BLaER1 (cell line): ENCODE results near the gene CD276.
"Not testable (repeated sequence)": the region's sequence is repeated elsewhere in the genome, so short reads cannot be mapped to it uniquely, and the experiment has no call there.

Experiments used
- H3K27ac ChIP-seq: shearing (Covaris generic); formaldehyde crosslinking; 2 replicates; pipeline ENCODE4 v1.8.1; 2022
- H3K27me3 ChIP-seq: shearing (Covaris generic); formaldehyde crosslinking; 2 replicates; pipeline ENCODE4 v1.8.1; 2022
- H3K36me3 ChIP-seq: shearing (Covaris generic); formaldehyde crosslinking; 2 replicates; pipeline ENCODE4 v1.8.1; 2022
- H3K4me1 ChIP-seq: shearing (Covaris generic); formaldehyde crosslinking; 2 replicates; pipeline ENCODE4 v1.8.1; 2022
- H3K4me2 ChIP-seq: shearing (Covaris generic); formaldehyde crosslinking; 2 replicates; pipeline ENCODE4 v1.8.1; 2022
- H3K4me3 ChIP-seq: shearing (Covaris generic); formaldehyde crosslinking; 2 replicates; pipeline ENCODE4 v1.8.1; 2022
- H3K9ac ChIP-seq: shearing (Covaris generic); formaldehyde crosslinking; 2 replicates; pipeline ENCODE4 v1.8.1; 2022
- H3K9me3 ChIP-seq: shearing (Covaris generic); formaldehyde crosslinking; 2 replicates; pipeline ENCODE4 v1.8.1; 2022
- H4K20me1 ChIP-seq: shearing (Covaris generic); formaldehyde crosslinking; 2 replicates; pipeline ENCODE4 v1.8.1; 2022
- Cebpa-rat ChIP-seq: shearing (Covaris generic); IDR thresholded peaks from 2 replicates; pipeline ENCODE4 v1.8.1; 2022

The CD276 gene

DNA sequence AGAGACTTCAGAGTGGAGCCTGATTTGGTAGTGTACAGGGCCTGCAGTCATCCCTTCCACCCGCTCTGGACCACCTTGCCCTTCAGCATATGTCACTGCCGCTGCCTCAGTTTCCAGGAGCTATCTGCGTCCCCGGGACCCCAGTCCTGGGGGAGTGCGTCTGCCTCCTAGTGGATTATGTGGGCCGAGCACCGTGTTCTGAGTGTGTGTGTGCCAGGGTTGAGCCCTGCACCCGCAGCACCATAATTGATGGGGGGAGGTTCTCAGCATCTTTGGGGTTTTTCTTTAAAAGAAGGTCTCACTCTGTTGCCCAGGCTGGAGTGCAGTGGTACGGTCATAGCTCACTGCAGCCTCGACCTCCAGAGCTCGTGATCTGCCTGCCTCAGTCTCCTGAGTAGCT is 33.6 kb downstream of the CD276 start:
- Histone ChIP-seq H3K9ac (no peak overlapping the region), H3K4me3 (no peak overlapping the region), H3K27me3 (no peaks in the 10 kb centered on the region), H3K27ac (no peak overlapping the region), H3K9me3 (no peaks in the 10 kb centered on the region), H4K20me1 (no peaks in the 10 kb centered on the region), H3K4me2 (no peak overlapping the region), H3K36me3 (no peaks in the 10 kb centered on the region; the same call in 1 of the 2 replicates), H3K4me1 (no peaks in the 10 kb centered on the region)
- TF ChIP-seq Cebpa-rat = no peak

DNA sequence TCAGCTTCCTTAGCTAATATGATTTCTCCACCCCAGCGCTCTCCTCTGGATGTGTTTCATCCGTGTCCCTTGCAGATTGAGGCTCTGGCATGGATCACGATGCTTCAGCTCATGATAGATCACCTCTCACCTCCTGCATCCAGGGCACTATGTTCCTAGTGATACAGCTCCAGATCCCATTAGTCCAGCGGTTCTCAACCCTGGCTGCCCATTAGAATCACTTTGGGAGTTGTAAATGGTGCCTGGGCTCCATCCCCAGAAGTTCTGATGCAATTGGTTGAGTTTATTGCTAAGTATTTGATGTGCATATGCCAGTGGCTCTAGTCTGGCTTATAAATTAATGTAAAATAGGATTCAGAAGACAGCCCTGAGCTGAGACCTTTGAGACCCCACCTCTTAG is 34.5 kb downstream of the CD276 start:
- no peak overlapping the region for H3K9ac ChIP-seq
- TF ChIP-seq Cebpa-rat = no peak

DNA sequence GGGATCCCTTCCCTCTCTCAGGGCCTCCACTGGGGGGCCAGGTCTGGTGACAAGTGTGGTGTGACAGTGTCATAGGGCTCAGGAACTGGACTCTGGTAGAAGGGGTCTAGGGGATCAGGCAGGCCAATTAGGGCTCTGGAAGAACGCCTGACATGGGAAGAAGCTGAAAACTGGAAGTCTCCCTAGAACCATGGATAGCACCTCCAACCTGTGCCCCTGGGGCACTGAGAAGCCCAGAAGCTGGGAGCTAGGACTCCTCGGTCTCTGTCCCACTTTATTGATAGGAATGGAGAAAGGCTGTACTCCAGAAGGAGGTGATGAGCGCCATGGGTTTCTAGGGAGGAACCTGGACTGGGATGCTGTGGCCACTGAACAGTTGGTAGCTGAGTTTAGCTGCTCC is 38.2 kb downstream of the CD276 start:
- H3K27me3 ChIP-seq = no peaks in the 10 kb centered on the region
- H3K9ac ChIP-seq = no peak overlapping the region
- no peak overlapping the region for H3K27ac ChIP-seq
- no peak overlapping the region for H3K4me2 ChIP-seq
- H4K20me1 ChIP-seq = no peaks in the 10 kb centered on the region
- H3K4me3 ChIP-seq = no peak overlapping the region
- H3K9me3 ChIP-seq = no peaks in the 10 kb centered on the region
- no peaks in the 10 kb centered on the region for H3K36me3 ChIP-seq
- no peak for TF ChIP-seq Cebpa-rat
- H3K4me1 ChIP-seq = no peaks in the 10 kb centered on the region

More for the DNA sequence above, 34.5 kb downstream of the CD276 start:
- Histone ChIP-seq H3K9me3 (no peaks in the 10 kb centered on the region), H3K27me3 (no peaks in the 10 kb centered on the region), H4K20me1 (no peaks in the 10 kb centered on the region), H3K4me1 (no peaks in the 10 kb centered on the region), H3K27ac (no peak overlapping the region), H3K4me2 (no peak overlapping the region), H3K36me3 (no peaks in the 10 kb centered on the region), H3K4me3 (no peak overlapping the region)

DNA sequence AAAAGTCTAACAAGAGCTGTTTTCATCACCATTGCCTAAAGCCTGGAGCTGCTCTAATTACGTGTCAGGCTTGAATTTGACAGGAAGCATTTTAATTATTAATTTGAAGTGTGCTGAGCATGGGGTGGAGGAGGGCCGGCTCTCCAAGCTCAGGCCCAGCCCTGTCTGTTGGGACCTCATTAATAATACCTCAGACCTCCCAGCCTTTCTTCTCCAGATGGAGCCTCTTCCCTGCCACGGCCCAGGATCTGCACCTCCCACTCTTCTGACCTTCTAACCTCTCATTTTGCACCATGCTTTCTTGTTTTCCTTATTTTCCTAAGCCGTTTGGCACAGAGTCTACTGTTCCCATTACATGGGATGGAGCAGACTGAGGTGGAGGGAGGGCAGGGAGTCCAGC is 39.0 kb downstream of the CD276 start:
- H3K4me1 ChIP-seq = no peaks in the 10 kb centered on the region
- no peak for TF ChIP-seq Cebpa-rat
- no peak overlapping the region for H3K4me2 ChIP-seq
- no peak overlapping the region for H3K9ac ChIP-seq
- no peaks in the 10 kb centered on the region for H3K36me3 ChIP-seq
- no peak overlapping the region for H3K27ac ChIP-seq
- no peaks in the 10 kb centered on the region for H4K20me1 ChIP-seq
- no peaks in the 10 kb centered on the region for H3K9me3 ChIP-seq
- no peaks in the 10 kb centered on the region for H3K27me3 ChIP-seq
- H3K4me3 ChIP-seq = no peak overlapping the region

DNA sequence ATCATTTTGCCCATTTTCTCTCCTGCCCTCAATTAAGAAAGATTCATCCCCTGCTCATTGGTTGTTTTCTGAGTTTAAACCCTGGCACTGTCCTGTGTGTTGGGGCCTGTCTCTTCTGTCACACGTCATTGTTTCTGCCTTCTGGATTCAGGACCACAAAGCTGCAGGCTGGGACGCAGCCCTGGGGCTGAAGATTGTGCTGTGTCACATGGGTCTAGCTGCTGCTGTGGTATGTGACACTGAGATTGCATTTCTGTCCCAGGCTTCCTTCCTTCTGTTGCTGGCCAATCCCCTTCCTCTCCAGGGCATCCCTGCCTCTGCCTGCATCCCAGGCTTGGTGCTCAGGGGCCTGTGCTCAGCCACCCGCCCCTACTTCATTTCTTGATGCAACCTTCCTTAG is 40.0 kb downstream of the CD276 start:
- Histone ChIP-seq H3K27me3 (no peaks in the 10 kb centered on the region), H3K27ac (no peak overlapping the region), H4K20me1 (no peaks in the 10 kb centered on the region), H3K36me3 (no peaks in the 10 kb centered on the region), H3K9ac (no peak overlapping the region), H3K4me1 (no peaks in the 10 kb centered on the region), H3K4me2 (no peak overlapping the region), H3K4me3 (no peak overlapping the region), H3K9me3 (no peaks in the 10 kb centered on the region)
- no peak for TF ChIP-seq Cebpa-rat

DNA sequence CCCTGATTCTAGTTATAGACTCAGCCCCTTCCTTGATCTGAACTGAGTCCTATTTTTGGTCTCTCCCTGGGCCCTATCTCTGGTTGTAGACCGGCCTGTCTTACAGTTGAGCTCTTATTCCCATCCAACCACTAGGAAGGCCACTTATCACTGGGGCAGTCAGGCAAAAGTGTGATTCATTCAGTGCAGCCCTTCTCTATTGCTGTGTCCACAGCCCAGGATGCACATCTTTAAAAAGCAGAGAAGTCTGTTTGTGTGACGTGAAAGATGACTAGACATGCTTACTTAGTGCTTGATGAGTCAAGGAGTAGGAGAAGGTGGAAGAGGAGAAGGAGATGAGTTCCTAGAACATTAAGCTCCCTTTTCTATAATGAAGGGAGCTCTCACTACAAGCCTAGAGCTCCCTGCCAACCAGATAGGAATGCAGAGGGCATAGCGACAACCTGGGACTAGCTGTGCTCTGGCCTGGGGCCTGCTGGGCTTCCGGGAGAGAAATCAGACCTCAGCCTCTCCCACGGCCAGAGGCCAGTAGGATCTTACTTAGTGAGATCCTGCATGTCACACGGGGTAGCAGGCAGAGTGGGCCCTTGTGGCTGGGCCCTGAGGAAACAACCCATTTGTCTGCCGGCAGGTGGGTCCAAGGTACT is 43.3 kb downstream of the CD276 start:
- H4K20me1 ChIP-seq = no peaks in the 10 kb centered on the region
- H3K36me3 ChIP-seq = no peaks in the 10 kb centered on the region
- no peaks in the 10 kb centered on the region for H3K4me1 ChIP-seq
- no peaks in the 10 kb centered on the region for H3K27me3 ChIP-seq
- H3K4me3 ChIP-seq = no peak overlapping the region
- no peak overlapping the region for H3K9ac ChIP-seq
- no peak for TF ChIP-seq Cebpa-rat
- no peak overlapping the region for H3K27ac ChIP-seq
- H3K9me3 ChIP-seq = peaks cover 9% of the 10 kb centered on the region; the same call in 1 of the 2 replicates
- no peak overlapping the region for H3K4me2 ChIP-seq

DNA sequence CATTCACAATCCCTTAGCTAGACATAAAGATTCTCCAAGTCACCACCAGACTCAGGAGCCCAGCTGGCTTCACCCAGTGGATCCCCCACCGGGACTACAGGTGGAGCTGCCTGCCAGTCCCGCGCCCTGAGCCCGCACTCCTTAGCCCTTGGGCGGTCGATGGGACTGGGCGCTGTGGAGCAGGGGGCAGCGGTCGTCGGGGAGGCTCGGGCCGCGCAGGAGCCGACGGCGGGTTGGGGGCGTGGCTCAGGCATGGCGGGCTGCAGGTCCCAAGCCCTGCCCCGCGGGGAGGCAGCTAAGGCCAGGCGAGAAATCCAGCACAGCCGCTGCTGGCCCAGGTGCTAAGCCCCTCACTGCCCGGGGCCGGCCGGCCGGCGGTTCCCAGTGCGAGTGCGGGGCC is 47.9 kb downstream of the CD276 start:
- H3K27ac ChIP-seq, H4K20me1 ChIP-seq, H3K9ac ChIP-seq, H3K4me3 ChIP-seq, H3K9me3 ChIP-seq, H3K4me2 ChIP-seq, H3K4me1 ChIP-seq, H3K36me3 ChIP-seq, H3K27me3 ChIP-seq: not testable (repeated sequence)

DNA sequence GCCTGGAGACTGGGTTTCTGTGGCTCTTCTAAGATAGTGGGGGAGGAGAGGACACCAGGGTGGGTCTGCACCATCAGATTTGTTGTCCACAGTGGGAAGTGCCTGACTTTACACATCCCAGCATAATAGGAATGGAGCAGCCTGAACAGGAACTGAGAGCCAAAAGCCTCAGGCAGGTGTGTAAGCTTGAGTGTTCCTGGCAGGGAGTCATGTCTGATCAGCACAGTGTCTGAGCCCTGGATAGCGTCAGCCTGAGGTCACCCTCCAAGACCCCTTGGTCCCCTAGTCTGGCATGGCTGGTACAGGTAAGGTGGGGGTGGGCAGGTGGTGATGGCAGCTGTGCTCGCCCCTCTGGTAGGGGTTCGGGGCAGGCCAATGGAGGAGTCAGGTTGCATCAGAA is 48.7 kb downstream of the CD276 start:
- Histone ChIP-seq H3K36me3 (no peaks in the 10 kb centered on the region), H3K27ac (no peak overlapping the region)

DNA sequence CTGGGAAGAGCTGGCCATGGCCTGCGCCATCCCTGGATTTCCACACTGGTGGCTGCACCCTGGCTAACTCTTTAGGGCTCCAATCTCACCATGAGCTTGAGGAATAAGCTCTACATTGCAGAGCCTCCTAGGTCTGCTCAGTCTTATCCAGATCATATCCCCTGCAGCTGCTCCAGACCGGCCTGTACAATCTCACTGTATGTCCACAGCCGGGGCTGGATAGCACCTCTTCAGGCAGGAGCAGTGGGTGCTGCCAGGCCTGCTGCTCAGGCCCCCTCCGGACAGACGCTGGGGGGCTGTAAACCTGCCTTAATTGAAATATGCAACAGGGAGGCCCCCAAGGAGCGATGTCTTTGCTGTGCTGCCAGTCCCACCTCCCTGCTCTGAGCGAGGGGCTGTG is 53.4 kb downstream of the CD276 start:
- no peak overlapping the region for H3K27ac ChIP-seq
- no peak overlapping the region for H3K9ac ChIP-seq
- no peaks in the 10 kb centered on the region; the same call in 1 of the 2 replicates for H4K20me1 ChIP-seq
- H3K9me3 ChIP-seq = no peaks in the 10 kb centered on the region
- H3K4me3 ChIP-seq = no peak overlapping the region
- H3K4me1 ChIP-seq = no peaks in the 10 kb centered on the region
- H3K4me2 ChIP-seq = no peak overlapping the region
- no peaks in the 10 kb centered on the region for H3K36me3 ChIP-seq
- TF ChIP-seq Cebpa-rat = no peak
- H3K27me3 ChIP-seq = no peaks in the 10 kb centered on the region

More for the DNA sequence above, 48.7 kb downstream of the CD276 start:
- Histone ChIP-seq H3K9ac (no peak overlapping the region), H3K27me3 (no peaks in the 10 kb centered on the region), H4K20me1 (no peaks in the 10 kb centered on the region; the same call in 1 of the 2 replicates), H3K4me3 (no peak overlapping the region), H3K4me1 (no peaks in the 10 kb centered on the region), H3K4me2 (no peak overlapping the region), H3K9me3 (peaks cover 10% of the 10 kb centered on the region; the same call in 1 of the 2 replicates)
- TF ChIP-seq Cebpa-rat = no peak

DNA sequence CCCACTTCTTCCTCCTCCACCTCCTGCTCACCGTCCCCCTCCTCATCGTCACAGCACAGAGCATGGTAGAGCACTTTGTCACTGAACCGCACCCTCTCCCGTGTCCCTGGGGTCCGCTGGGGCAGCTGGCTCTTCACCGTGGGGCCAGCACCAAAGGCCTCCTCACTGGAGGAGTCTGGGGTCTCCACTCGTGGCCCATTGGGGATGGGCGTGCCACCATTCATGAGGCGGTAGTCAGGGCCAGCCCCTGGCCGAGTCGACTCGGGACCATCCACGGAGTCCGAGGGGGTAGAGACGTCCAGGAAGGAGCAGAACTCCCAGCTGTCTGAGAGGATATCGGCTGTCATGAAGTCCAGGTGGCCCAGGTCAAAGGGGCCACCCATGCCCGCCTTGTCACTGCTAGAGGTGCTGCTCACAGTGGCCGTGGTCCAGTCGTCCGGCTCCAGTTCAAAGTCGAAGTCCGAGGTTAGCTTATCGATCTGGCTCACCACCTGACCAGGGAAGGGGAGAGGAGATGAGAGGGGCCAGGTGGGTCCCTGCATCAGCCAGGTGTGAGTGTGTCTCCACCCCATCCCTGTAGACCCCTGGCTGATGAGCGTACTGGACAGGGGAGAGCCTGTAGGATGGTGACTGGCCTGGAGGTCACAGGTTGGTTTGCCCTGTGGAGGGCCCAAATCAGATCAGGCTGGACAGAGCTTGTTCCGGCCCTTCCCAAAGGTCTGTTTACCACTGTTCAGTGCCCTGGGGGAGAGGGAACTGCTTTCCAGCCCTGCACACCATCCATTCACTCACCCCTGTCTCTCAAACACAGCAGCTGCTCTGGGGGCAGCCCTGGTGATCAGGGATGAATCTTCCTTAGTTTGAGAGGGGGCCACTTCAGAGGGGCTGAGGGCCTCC is 56.2 kb downstream of the CD276 start:
- Histone ChIP-seq H3K4me1 (peaks cover 11% of the 10 kb centered on the region), H3K36me3 (no peaks in the 10 kb centered on the region), H3K27me3 (no peaks in the 10 kb centered on the region), H4K20me1 (no peaks in the 10 kb centered on the region; the same call in 1 of the 2 replicates), H3K27ac (no peak overlapping the region), H3K9ac (no peak overlapping the region), H3K4me3 (no peak overlapping the region), H3K4me2 (no peak overlapping the region), H3K9me3 (no peaks in the 10 kb centered on the region)
- no peak for TF ChIP-seq Cebpa-rat
